ENCODE data around the gene IRAG1. TPM values are rescaled to one million over a fixed set of nuclear protein-coding genes. Genes with fewer than 3 reads are reported as not detected.
"Not testable (repeated sequence)": the region's sequence is repeated elsewhere in the genome, so short reads cannot be mapped to it uniquely, and the experiment has no call there.

The IRAG1 gene
- total RNA-seq, 1 donor from 2014 or later, result 5.1 TPM

DNA sequence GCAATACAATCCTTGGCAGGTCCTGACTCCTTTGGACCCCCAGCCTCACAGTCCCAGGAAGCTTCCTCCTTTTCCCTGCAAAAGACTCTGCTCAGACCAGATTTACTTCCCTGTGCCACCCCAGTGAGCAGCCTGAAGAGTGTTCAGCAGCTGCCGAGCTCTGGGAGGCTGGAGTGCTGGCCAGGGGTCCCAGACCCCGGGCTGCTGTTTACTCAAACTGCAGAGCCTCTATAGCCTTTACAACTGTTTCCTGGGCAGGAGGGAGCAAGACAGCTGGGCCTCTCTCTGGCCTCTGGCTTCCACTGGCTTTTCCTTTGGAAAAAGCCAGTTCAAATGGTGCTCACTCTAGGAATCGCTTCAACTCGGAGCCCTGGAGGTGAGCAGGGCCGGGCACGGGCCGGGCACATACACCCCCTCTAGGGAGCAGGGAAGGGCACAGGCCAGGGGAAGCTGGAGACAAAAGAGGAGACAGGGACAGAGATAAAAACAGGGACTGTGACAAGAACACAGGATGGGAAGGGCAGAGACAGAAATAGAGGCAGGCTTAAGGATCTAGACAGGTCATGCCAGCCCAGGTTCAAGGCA is 932 bp downstream of the IRAG1 start:
- H3K9me3 ChIP-seq (replicated peaks), result no peaks in the 10 kb centered on the region
- DNase-seq, result no peak
- peak overlapping the region; percentile 76 for H3K27ac ChIP-seq (replicated peaks)
- intact Hi-C loops (cut with micrococcal nuclease), result no loop called here
- H3K4me3 ChIP-seq, result peak overlapping the region; percentile 58
- peaks cover 9% of the 10 kb centered on the region for H3K27me3 ChIP-seq (ENCODE audit: low read depth)
- no peaks in the 10 kb centered on the region for H3K36me3 ChIP-seq
- no peak for TF ChIP-seq CTCF (IDR thresholded peaks at IDR 0.05; ENCODE audit: borderline replicate concordance)
- peaks cover 18% of the 10 kb centered on the region for H3K4me1 ChIP-seq

DNA sequence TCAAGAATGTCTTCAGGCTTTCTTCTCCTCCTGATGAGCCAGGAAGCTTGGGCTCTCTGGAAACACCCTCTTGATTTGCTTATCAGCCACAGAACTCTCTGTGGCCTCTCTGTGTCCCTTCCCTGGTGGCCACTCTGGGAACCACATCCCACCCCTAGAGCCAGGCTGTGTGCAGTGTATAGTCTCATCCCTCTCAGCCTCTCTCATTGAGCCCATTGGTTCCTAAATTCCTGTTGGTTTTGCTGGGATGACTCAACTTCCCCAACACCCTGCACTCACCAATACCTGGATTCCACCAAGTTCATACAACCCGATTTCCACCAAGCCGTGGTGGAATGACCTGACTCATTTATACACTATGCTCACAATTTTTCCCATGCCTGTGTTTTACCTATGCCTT is 5.2 kb downstream of the IRAG1 start:
- H3K4me3 ChIP-seq, result no peak overlapping the region
- intact Hi-C loops (cut with micrococcal nuclease), result no loop called here
- no peaks in the 10 kb centered on the region for H3K9me3 ChIP-seq (replicated peaks)
- H3K36me3 ChIP-seq, result no peaks in the 10 kb centered on the region
- H3K27ac ChIP-seq (replicated peaks), result no peak overlapping the region
- no peak for DNase-seq
- H3K27me3 ChIP-seq (ENCODE audit: low read depth), result peaks cover 9% of the 10 kb centered on the region
- H3K4me1 ChIP-seq, result peaks cover 10% of the 10 kb centered on the region
- TF ChIP-seq CTCF (IDR thresholded peaks at IDR 0.05; ENCODE audit: borderline replicate concordance), result peak; percentile 19

- Histone ChIP-seq H3K4me3 (no peak overlapping the region), H3K36me3 (no peaks in the 10 kb centered on the region), H3K27me3 (ENCODE audit: low read depth) (peaks cover 9% of the 10 kb centered on the region), H3K27ac (replicated peaks) (no peak overlapping the region), H3K4me1 (no peaks in the 10 kb centered on the region), H3K9me3 (replicated peaks) (no peaks in the 10 kb centered on the region)
- TF ChIP-seq CTCF (IDR thresholded peaks at IDR 0.05; ENCODE audit: borderline replicate concordance), result no peak
- DNase-seq, result no peak
- intact Hi-C loops (cut with micrococcal nuclease), result no loop called here
Measured at GRCh38 chr11:10686311-10686710, 7.2 kb downstream of the IRAG1 start.

- Histone ChIP-seq H3K4me3 (no peak overlapping the region), H3K27ac (replicated peaks) (no peak overlapping the region), H3K9me3 (replicated peaks) (no peaks in the 10 kb centered on the region), H3K4me1 (no peaks in the 10 kb centered on the region), H3K36me3 (no peaks in the 10 kb centered on the region), H3K27me3 (ENCODE audit: low read depth) (no peaks in the 10 kb centered on the region)
- no peak for DNase-seq
- TF ChIP-seq CTCF (IDR thresholded peaks at IDR 0.05; ENCODE audit: borderline replicate concordance), result no peak
- intact Hi-C loops (cut with micrococcal nuclease), result no loop called here
Measured at GRCh38 chr11:10683429-10683828, 10.1 kb downstream of the IRAG1 start.

DNA sequence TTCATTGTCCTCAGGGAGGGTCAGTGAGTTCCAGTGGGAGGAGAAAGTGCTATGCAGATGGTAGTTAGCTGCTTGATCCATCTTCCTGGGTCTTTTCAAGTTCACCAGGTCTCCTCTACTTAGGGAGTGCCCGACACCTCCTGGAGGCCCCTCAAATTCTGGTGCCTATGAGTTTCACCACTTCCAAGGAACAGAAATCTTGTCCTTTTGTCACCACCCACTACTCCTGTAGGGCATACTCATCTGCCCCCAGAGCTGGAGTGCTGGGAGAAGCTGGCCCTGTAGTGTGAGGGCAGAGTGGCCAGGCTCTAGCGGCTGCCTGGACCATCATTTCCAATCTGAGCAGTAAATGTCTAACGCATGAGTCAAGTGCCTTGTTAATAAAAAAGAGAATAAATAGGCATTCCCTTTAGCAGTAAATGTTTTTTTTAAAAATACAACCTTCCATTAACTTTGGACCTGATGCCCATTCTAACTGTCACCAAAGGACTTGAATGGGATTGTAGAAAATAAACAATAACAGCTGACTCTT is 12.5 kb downstream of the IRAG1 start:
- Histone ChIP-seq H3K9me3 (replicated peaks) (no peaks in the 10 kb centered on the region), H3K36me3 (no peaks in the 10 kb centered on the region), H3K4me1 (peaks cover under 1% of the 10 kb centered on the region), H3K27ac (replicated peaks) (no peak overlapping the region), H3K27me3 (ENCODE audit: low read depth) (no peaks in the 10 kb centered on the region), H3K4me3 (no peak overlapping the region)
- TF ChIP-seq CTCF (IDR thresholded peaks at IDR 0.05; ENCODE audit: borderline replicate concordance), result no peak
- no peak for DNase-seq
- intact Hi-C loops (cut with micrococcal nuclease), result no loop called here

DNA sequence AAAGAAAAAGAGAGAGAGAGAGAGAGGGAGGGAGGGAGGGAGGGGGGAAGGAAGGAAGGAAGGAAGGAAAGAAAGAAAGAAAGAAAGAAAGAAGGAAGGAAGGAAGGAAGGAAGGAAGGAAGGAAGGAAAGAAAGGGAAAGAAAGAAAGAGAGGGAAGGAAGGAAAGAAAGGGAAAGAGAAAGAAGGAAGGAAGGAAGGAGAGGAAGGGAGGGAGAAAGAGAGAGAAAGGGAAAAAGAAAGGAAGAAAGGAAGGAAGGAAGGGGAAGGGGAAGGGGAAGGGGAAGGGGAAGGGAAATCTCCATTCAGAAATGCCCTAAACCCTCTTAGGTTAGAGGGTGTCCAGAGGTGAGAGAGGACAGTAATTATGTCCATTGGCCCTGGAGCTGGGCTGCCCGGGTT is 13.3 kb downstream of the IRAG1 start:
- H3K36me3 ChIP-seq; H3K27me3 ChIP-seq (ENCODE audit: low read depth); H3K4me1 ChIP-seq; H3K27ac ChIP-seq (replicated peaks); DNase-seq; H3K9me3 ChIP-seq (replicated peaks); H3K4me3 ChIP-seq; intact Hi-C loops (cut with micrococcal nuclease): not testable (repeated sequence)
